IMR-90 (cell line): ENCODE data around the gene TRIO.

Experiments used
- BHLHE40 ChIP-seq: fragments of 150-350 bp; IDR thresholded peaks from 2 replicates; pipeline ENCODE4 v1.6.1; 2016; ENCODE audit warnings: mild to moderate bottlenecking, low read depth, low read length
- CEBPB ChIP-seq: IDR thresholded peaks from 2 replicates; pipeline ENCODE4 v1.6.1; 2012; ENCODE audit warnings: low read depth, low read length, improper control_type of control experiment
- CHD1 ChIP-seq: IDR thresholded peaks from 2 replicates; pipeline ENCODE4 v1.6.1; 2012; ENCODE audit warnings: low read depth, low read length, improper control_type of control experiment
- CTCF ChIP-seq: conservative IDR thresholded peaks from 2 replicates; pipeline ENCODE4 v1.5.1; 2012; ENCODE audit warnings: mild to moderate bottlenecking, low read depth, low read length, improper control_type of control experiment
- MAFK ChIP-seq: IDR thresholded peaks from 2 replicates; pipeline ENCODE4 v1.6.1; 2012; ENCODE audit warnings: low read depth, low read length, improper control_type of control experiment
- MAZ ChIP-seq: IDR thresholded peaks from 2 replicates; pipeline ENCODE4 v1.6.1; 2012; ENCODE audit warnings: low read depth, mild to moderate bottlenecking, low read length, improper control_type of control experiment, moderate library complexity, borderline replicate concordance
- POLR2A ChIP-seq: IDR thresholded peaks from 2 replicates; pipeline ENCODE4 v1.6.1; 2012; ENCODE audit warnings: mild to moderate bottlenecking, low read depth, low read length
- RCOR1 ChIP-seq: IDR thresholded peaks from 2 replicates; pipeline ENCODE4 v1.6.1; 2012; ENCODE audit warnings: mild to moderate bottlenecking, low read length, improper control_type of control experiment; ENCODE audit not compliant: insufficient replicate concordance
- RFX5 ChIP-seq: IDR thresholded peaks from 2 replicates; pipeline ENCODE4 v1.8.0; 2012; ENCODE audit warnings: low read depth, mild to moderate bottlenecking, low read length, moderate library complexity
- USF2 ChIP-seq: fragments of 150-350 bp; IDR thresholded peaks from 2 replicates; pipeline ENCODE4 v1.6.1; 2017; ENCODE audit warnings: mild to moderate bottlenecking, antibody characterized with exemption, low read length, low read depth

- TF ChIP-seq CEBPB = no peak
- TF ChIP-seq CTCF = no peak
- TF ChIP-seq RFX5 = no peak
- no peak for TF ChIP-seq MAFK
- TF ChIP-seq CHD1 = no peak
- TF ChIP-seq POLR2A = no peak
- TF ChIP-seq BHLHE40 = no peak
- no peak for TF ChIP-seq RCOR1
- no peak for TF ChIP-seq MAZ
- no peak for TF ChIP-seq USF2
These were observed 366.4 kb downstream of the TRIO start for GRCh38 chr5:14509556-14509955.
